Transverse colon (tissue), 4 donors: Measurements from ENCODE around the gene TLCD4. TPM values are rescaled to one million over a fixed set of nuclear protein-coding genes. Genes with fewer than 3 reads are reported as not detected.
A peak's percentile ranks its signal among the peaks of the same experiment; 100 is the strongest.

ENCODE experiments used
- DNase-seq: peaks from one replicate; pipeline ENCODE4 v3.0.0-alpha.2; 2019
- H3K27ac ChIP-seq, 4 donors: fragments of 200-600 bp; sonication (generic); 2 replicates each; pipeline ENCODE4 v1.5.1; 2016 to 2018; ENCODE audit warnings: inconsistent platforms in 4 of 4
- H3K27me3 ChIP-seq: fragments of 200-600 bp; sonication (generic); 2 replicates; pipeline ENCODE4 v1.5.1; 2017; ENCODE audit warnings: inconsistent platforms
- H3K36me3 ChIP-seq, 4 donors: fragments of 200-600 bp; sonication (generic); 2 replicates each; pipeline ENCODE4 v1.5.1; 2017 to 2019; ENCODE audit warnings: inconsistent platforms in 4 of 4
- H3K4me1 ChIP-seq, 4 donors: fragments of 200-600 bp; sonication (generic); 2 replicates each; pipeline ENCODE4 v1.5.1; 2017 to 2020; ENCODE audit warnings: inconsistent platforms in 4 of 4
- H3K4me3 ChIP-seq, 4 donors: fragments of 200-600 bp; sonication (generic); 1 replicate in 1 of 4; 2 replicates in 3 of 4; pipeline versions ENCODE4 v1.5.1 to v1.6.1; 2017 to 2019; ENCODE audit warnings: inconsistent platforms in 4 of 4
- H3K9me3 ChIP-seq, 2 donors: fragments of 200-600 bp; sonication (generic); 2 replicates each; pipeline ENCODE4 v1.5.1; 2017 to 2019; ENCODE audit warnings: inconsistent platforms in 2 of 2
- EP300 ChIP-seq: sonication (generic); formaldehyde crosslinking; IDR thresholded peaks from one replicate; pipeline ENCODE4 v1.6.1; 2017; ENCODE audit warnings: antibody characterized with exemption, low read depth
- POLR2A ChIP-seq: fragments of 450-650 bp; IDR thresholded peaks from one replicate; pipeline ENCODE4 v1.6.1; 2016; ENCODE audit warnings: antibody characterized with exemption, mild to moderate bottlenecking, moderate library complexity
- POLR2AphosphoS5 ChIP-seq, 3 donors: sonication (generic); formaldehyde crosslinking; IDR thresholded peaks; one replicate each; pipeline ENCODE4 v1.6.1; 2016; ENCODE audit warnings: antibody characterized with exemption in 3 of 3
- WGBS, 2 donors: methylation state at CpG; one replicate each; pipeline ENCODE4 v1.1.5; 2018; ENCODE audit warnings: low coverage in 1 of 2; 5-methylcytosine and 5-hydroxymethylcytosine counted together
- in situ Hi-C, 4 donors: fragments of 200-750 bp; cut with MboI; loops; one replicate each; pipeline versions ENCODE4 v1.15.0 to v1.15.1; 2017; ENCODE audit warnings: low sequenced_read_pairs in 3 of 4, low pct_ligation_motif_present in 1 of 4, low pct_unique_long_range_greater_than_20kb in 1 of 4
- intact Hi-C: fragments of 100-400 bp; cut with DNase I; formaldehyde crosslinking; loops from one replicate; pipeline ENCODE4 v1.15.1; 2023; ENCODE audit warnings: low total_unique reads
- total RNA-seq, 4 donors: library from RNA; depleted of rRNA; stranded (reverse); fragments of >200 nt; gene quantifications; one replicate each; pipeline ENCODE4 v1.1.0, GENCODE V29; 2016
- TF ChIP-seq, protein P1 (sequence below), 5 experiments: fragments of 200-600 bp in 3 of 5; fragments of 450-650 bp in 2 of 5; sonication (generic) in 3 of 5; IDR thresholded peaks; 1 replicate in 2 of 5; 2 replicates in 3 of 5; pipeline ENCODE4 v1.5.1; 2016 to 2017; ENCODE audit warnings: antibody characterized with exemption in 5 of 5, inconsistent platforms in 3 of 5, mild to moderate bottlenecking in 2 of 5, moderate library complexity in 1 of 5

The TLCD4 gene
- total RNA-seq, 4 donors from 2014 or later: 3.4 to 68.8 (median 43.5) TPM

DNA sequence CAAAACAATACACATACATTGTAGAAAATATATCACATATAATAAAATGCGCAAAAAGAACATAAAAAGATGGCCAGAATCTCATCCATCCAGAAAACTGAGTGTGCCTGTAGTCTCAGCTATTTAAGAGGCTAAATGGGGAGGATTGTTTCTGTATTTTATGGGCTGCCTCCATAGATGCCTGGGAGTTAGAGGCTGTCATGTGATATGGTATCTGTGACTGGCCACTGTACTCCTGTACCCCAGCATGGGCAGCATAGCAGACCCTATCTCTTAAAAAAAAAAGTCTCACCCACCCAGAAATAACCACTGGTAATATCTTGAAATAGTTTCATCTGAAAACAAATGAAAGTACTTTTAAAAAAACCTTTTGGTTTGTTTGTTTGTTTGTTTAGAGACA, 3.5 kb upstream of the TLCD4 start:
- Histone ChIP-seq H3K4me3 (no peak overlapping the region), H3K36me3 (no peaks in the 10 kb centered on the region), H3K27me3 (no peaks in the 10 kb centered on the region), H3K9me3 (no peaks in the 10 kb centered on the region), H3K4me1 (peaks cover 0 to 14% (median 5%) of the 10 kb centered on the region in 4 donors), H3K27ac (no peak overlapping the region)
- intact Hi-C loops: loop anchor here (10.0 kb wide), 1 partner anchor 121 kb away; the partner anchor contains the start of gene RWDD3
- 94 to 100% methylated on average over 1 of the region's 1 CpG for WGBS, 2 donors
- no peak for DNase-seq
- in situ Hi-C loops: no loop called here
- TF ChIP-seq, protein P1, sequence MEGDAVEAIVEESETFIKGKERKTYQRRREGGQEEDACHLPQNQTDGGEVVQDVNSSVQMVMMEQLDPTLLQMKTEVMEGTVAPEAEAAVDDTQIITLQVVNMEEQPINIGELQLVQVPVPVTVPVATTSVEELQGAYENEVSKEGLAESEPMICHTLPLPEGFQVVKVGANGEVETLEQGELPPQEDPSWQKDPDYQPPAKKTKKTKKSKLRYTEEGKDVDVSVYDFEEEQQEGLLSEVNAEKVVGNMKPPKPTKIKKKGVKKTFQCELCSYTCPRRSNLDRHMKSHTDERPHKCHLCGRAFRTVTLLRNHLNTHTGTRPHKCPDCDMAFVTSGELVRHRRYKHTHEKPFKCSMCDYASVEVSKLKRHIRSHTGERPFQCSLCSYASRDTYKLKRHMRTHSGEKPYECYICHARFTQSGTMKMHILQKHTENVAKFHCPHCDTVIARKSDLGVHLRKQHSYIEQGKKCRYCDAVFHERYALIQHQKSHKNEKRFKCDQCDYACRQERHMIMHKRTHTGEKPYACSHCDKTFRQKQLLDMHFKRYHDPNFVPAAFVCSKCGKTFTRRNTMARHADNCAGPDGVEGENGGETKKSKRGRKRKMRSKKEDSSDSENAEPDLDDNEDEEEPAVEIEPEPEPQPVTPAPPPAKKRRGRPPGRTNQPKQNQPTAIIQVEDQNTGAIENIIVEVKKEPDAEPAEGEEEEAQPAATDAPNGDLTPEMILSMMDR (IDR thresholded peaks at IDR 0.05): no peak
- TF ChIP-seq POLR2AphosphoS5 (IDR thresholded peaks at IDR 0.05) (no peak), EP300 (no peak), POLR2A (no peak)

DNA sequence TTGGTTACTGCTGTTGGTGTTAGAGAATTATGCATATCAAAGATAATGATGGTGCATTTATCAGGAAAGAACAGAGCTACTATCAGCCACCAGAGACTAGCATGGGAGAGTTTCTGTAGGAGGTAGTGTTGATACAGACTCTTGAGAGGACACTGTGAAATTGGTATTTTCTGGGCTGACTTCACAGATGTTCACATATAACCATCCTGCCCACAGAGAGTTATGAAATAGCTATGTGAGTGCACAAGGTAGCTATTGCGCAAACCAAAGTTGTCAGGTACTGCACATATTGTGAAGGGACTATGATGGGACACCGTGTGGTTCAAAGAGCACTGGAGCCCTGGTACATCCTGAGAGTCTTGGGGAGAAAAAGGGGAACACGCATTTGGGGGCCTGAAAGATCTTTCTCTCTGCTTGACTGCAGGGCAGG, 1.4 kb upstream of the TLCD4 start:
- H3K36me3 ChIP-seq: no peaks in the 10 kb centered on the region
- TF ChIP-seq POLR2A (no peak), EP300 (no peak), POLR2AphosphoS5 (IDR thresholded peaks at IDR 0.05) (no peak)
- TF ChIP-seq, protein P1 (IDR thresholded peaks at IDR 0.05): no peak
- in situ Hi-C loops (no loop called here), intact Hi-C loops (loop anchor here (10.0 kb wide), 1 partner anchor 119 kb away; the partner anchor contains the start of gene RWDD3)
- no peak for DNase-seq
- H3K9me3 ChIP-seq: no peaks in the 10 kb centered on the region
- peaks cover 0 to 17% (median 9%) of the 10 kb centered on the region in 4 donors for H3K4me1 ChIP-seq
- no peak overlapping the region for H3K27ac ChIP-seq
- no peak overlapping the region for H3K4me3 ChIP-seq
- 50 to 77% methylated on average over 2 to 3 of the region's 3 CpGs for WGBS, 2 donors
- no peaks in the 10 kb centered on the region for H3K27me3 ChIP-seq

DNA sequence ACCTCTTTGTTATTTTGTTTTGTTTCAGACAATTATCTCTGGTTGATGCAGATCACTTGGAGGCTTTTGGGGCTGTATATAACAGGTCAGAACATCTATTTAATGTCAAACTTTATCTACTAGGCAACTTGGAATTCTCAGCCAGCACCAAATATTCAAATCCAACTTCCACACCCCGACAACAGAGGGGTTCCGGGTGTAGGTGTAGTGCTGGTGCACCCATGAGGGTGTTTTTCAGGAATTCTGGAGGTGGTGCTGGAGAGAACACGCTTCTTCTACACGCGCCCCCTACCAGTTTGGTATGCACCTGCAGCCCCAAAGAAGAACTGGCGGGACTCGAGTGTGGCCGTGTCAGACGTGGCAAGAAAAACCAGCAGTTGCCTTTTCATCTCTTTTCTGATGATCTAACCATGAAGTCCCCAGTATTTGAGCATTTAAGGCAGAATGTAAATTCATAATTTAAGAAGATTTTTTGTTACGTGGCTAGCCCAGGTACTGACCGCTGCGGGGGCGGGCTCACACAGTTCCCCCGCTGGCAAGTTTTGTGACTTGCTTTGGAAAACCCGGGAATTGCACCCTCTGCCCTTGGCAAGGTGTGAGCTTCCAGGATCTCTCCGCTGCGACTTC, 462 bp upstream of the TLCD4 start:
- DNase-seq: peak; percentile 79
- WGBS, 2 donors: 2 to 7% methylated on average over 9 to 17 of the region's 17 CpGs
- Histone ChIP-seq H3K27me3 (no peaks in the 10 kb centered on the region), H3K4me3 (peak overlapping the region; percentile 71 to 95 (median 81)), H3K36me3 (no peaks in the 10 kb centered on the region), H3K4me1 (peaks cover 0 to 18% (median 9%) of the 10 kb centered on the region in 4 donors), H3K27ac (peak overlapping the region; percentile 87 to 90 (median 88)), H3K9me3 (no peaks in the 10 kb centered on the region)
- intact Hi-C loops (loop anchor here (10.0 kb wide), 1 partner anchor 118 kb away; the partner anchor contains the start of gene RWDD3), in situ Hi-C loops (no loop called here)
- TF ChIP-seq, protein P1 (IDR thresholded peaks at IDR 0.05): peak; percentile 69 to 89 (median 78)
- no peak for TF ChIP-seq EP300

DNA sequence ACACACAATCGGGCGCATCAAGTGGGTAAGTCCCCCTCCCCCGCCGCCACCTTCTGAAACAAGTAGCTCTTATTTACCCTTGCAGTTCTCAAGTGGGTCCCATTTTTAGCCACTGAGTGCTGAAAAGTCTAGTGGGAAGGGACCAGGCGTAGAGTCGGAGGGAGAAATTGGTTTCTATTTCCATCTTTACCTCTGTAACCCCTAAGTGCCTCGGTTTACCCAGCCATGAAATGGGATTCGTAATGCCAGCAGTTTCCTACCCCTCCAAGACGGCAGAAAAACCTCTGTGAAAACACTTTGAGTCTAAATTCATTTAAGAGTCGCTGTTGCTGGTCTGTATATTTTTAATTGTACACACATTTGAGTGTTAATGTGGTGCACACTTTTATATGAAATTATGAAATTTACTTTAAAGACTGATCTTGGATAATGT, 928 bp downstream of the TLCD4 start:
- Histone ChIP-seq H3K36me3 (no peaks in the 10 kb centered on the region), H3K9me3 (no peaks in the 10 kb centered on the region), H3K4me3 (peak overlapping the region; percentile 71 to 95 (median 81)), H3K27me3 (no peaks in the 10 kb centered on the region), H3K4me1 (peaks cover 0 to 27% (median 11%) of the 10 kb centered on the region in 4 donors), H3K27ac (peak overlapping the region; percentile 87 to 90 (median 88))
- in situ Hi-C loops (no loop called here), intact Hi-C loops (loop anchor here (10.0 kb wide), 1 partner anchor 117 kb away; the partner anchor contains the start of gene RWDD3)
- WGBS, 2 donors: 13 to 34% methylated on average over 4 to 10 of the region's 10 CpGs
- peak; percentile 48 for DNase-seq
- TF ChIP-seq, protein P1 (IDR thresholded peaks at IDR 0.05): no peak
- no peak for TF ChIP-seq POLR2A
- TF ChIP-seq EP300: no peak
- TF ChIP-seq POLR2AphosphoS5 (IDR thresholded peaks at IDR 0.05): no peak
